GM19043 (cell line): ENCODE measurements around the gene DNAJA3.

Source experiments
- ATAC-seq: cut with Tn5 transposase; IDR thresholded peaks from one replicate; pipeline ENCODE4 v1.9.1; 2021; ENCODE audit warnings: low read depth; ENCODE audit not compliant: unreplicated experiment

The DNAJA3 gene

GRCh38 chr16:4500272-4500671, 74.6 kb downstream of the DNAJA3 start:
- no peak for ATAC-seq

- ATAC-seq, result no peak
Observed at GRCh38 chr16:4501071-4501478, 75.4 kb downstream of the DNAJA3 start.

- ATAC-seq, result peak; percentile 92
Observed at GRCh38 chr16:4505356-4506147, 79.9 kb downstream of the DNAJA3 start.
